Stimulated activated CD4-positive, alpha-beta T cell treated with anti-CD3 and anti-CD28 coated beads, TNF-alpha, amount 100 ng/mL, for 24 hours (primary cell): ENCODE measurements around the gene TMBIM6.

Experiments used
- DNase-seq, 3 experiments: peaks; one replicate each; pipeline ENCODE4 v3.0.0-alpha.2; 2020; ENCODE audit warnings: low read depth in 3 of 3

Gene TMBIM6

GRCh38 chr12:49796606-49797448 is 55.5 kb downstream of the TMBIM6 start:
- DNase-seq = no peak

GRCh38 chr12:49797449-49797776 is 56.1 kb downstream of the TMBIM6 start:
- DNase-seq = no peak

GRCh38 chr12:49798248-49798647 is 56.9 kb downstream of the TMBIM6 start:
- DNase-seq = no peak

GRCh38 chr12:49798934-49799333 is 57.6 kb downstream of the TMBIM6 start:
- no peak for DNase-seq

GRCh38 chr12:49800421-49801140 is 59.2 kb downstream of the TMBIM6 start:
- DNase-seq = no peak

GRCh38 chr12:49801141-49802063 is 60.0 kb downstream of the TMBIM6 start:
- no peak for DNase-seq

- DNase-seq = no peak
Observed at GRCh38 chr12:49803693-49804450, 62.5 kb downstream of the TMBIM6 start.

- no peak for DNase-seq
Observed at GRCh38 chr12:49804821-49805220, 63.5 kb downstream of the TMBIM6 start.

GRCh38 chr12:49805409-49805808 is 64.1 kb downstream of the TMBIM6 start:
- no peak for DNase-seq

- DNase-seq = no peak
Observed at GRCh38 chr12:49806321-49806813, 65.0 kb downstream of the TMBIM6 start.

- no peak for DNase-seq
Observed at GRCh38 chr12:49806877-49807276, 65.5 kb downstream of the TMBIM6 start.

- DNase-seq = no peak
Observed at GRCh38 chr12:49807991-49808580, 66.7 kb downstream of the TMBIM6 start.

- DNase-seq = no peak
Observed at GRCh38 chr12:49808686-49809380, 67.5 kb downstream of the TMBIM6 start.

- no peak for DNase-seq
Observed at GRCh38 chr12:49809381-49809905, 68.1 kb downstream of the TMBIM6 start.

- no peak for DNase-seq
Observed at GRCh38 chr12:49809906-49810389, 68.6 kb downstream of the TMBIM6 start.

GRCh38 chr12:49811136-49811535 is 69.8 kb downstream of the TMBIM6 start:
- DNase-seq = no peak

- DNase-seq = no peak
Observed at GRCh38 chr12:49811961-49812401, 70.6 kb downstream of the TMBIM6 start.

GRCh38 chr12:49813131-49813530 is 71.8 kb downstream of the TMBIM6 start:
- DNase-seq = no peak
